ENCODE data around the gene CCDC57. TPM values are rescaled to one million over a fixed set of nuclear protein-coding genes. Genes with fewer than 3 reads are reported as not detected.

CCDC57 gene
- total and polyA plus RNA-seq, 2 of the 8 experiments (the other 6 are each of a cell fraction or from before 2014, with no cell fraction given): 8.4 to 12.9 TPM

DNA sequence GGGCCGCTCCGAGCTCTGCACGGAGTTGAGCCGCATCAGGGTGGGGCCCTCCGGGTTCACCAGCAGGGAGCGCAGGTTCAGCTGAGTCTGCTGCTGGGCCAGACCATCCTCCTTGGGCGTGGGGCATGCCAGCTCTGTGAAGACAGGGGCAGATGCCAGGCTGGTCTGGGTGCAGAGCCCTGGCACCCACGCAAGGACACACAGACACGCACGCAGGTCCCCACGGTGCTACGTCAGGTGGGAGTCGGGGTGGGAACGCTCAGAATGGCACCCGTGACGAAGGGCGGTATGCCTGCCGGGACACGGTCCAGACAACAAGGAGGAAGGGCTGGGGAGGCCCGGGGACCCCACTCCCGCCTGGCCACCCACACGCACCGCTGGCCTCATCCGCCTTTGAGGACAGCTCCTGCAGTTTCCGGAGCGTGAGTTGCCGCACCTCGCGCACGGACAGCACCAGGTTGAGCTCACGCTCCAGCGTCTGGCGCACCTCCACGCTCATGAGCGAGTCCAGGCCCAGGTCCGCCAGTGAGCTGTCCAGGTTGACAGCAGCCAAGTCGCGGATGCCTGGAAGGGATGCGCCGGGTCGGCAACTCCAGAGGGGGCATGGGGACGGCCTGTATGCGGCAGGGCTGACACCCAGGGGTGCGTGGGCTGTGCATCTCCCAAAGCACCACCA, 131.7 kb downstream of the CCDC57 start:
- H3K23me2 ChIP-seq (ENCODE audit: low read depth, low read length): no peaks in the 10 kb centered on the region
- no peak overlapping the region for H3K23ac ChIP-seq (ENCODE audit: insufficient read length)
- no peak overlapping the region for H2BK15ac ChIP-seq (ENCODE audit: low read length)
- no peak overlapping the region for H3K9ac ChIP-seq (replicated peaks in 1 of 4; ENCODE audit: extremely low read depth in 1 of 4, low read depth in 3 of 4, low read length in 3 of 4)
- no peaks in the 10 kb centered on the region for H3K27me3 ChIP-seq (replicated peaks in 1 of 4; ENCODE audit: control insufficient read depth in 3 of 4, extremely low read depth in 1 of 4, insufficient read depth in 3 of 4, low read length in 3 of 4)
- H2BK5ac ChIP-seq (ENCODE audit: low read depth, low read length): no peak overlapping the region
- H2BK120ac ChIP-seq (replicated peaks; ENCODE audit: low read depth, low read length): no peak overlapping the region
- peaks cover 7% of the 10 kb centered on the region for H3K79me1 ChIP-seq (ENCODE audit: low read depth, low read length)
- H2AK5ac ChIP-seq (ENCODE audit: low read depth, low read length): no peak overlapping the region
- H3K79me2 ChIP-seq (ENCODE audit: control insufficient read depth in 1 of 2, insufficient read depth in 2 of 2, low read length in 2 of 2): no peaks in the 10 kb centered on the region
- no peaks in the 10 kb centered on the region for H3K9me3 ChIP-seq (ENCODE audit: insufficient read depth in 2 of 2, low read depth in 1 of 2, low read length in 1 of 2)
- H2BK20ac ChIP-seq (ENCODE audit: low read length): no peak overlapping the region
- no peak overlapping the region for H3K56ac ChIP-seq (replicated peaks; ENCODE audit: insufficient read length, low read depth, low read length)
- H4K91ac ChIP-seq (replicated peaks; ENCODE audit: insufficient read length, low read length): no peak overlapping the region
- H3K27ac ChIP-seq (ENCODE audit: low read depth, low read length): no peak overlapping the region
- no peak overlapping the region for H3K4ac ChIP-seq (replicated peaks; ENCODE audit: insufficient read length, low read depth, low read length)
- DNase-seq (ENCODE audit: low read depth in 1 of 2, low spot score in 2 of 2) (no peak), FAIRE-seq (no peak)
- H4K8ac ChIP-seq (ENCODE audit: extremely low read depth, insufficient read depth, low read length): no peak overlapping the region
- WGBS, 2 experiments (ENCODE audit: extremely low coverage in 1 of 2, insufficient coverage in 1 of 2, insufficient read length in 1 of 2, insufficient replicate concordance in 2 of 2, low coverage in 1 of 2, low lambda C conversion rate in 2 of 2, missing lambda C conversion rate in 1 of 2): 96% methylated on average over 44 of the region's 44 CpGs; no CpG with 5 or more reads in 1 of the 2 experiments
- H3K18ac ChIP-seq (ENCODE audit: extremely low read depth, low read length): no peak overlapping the region
- no peak overlapping the region for H3K14ac ChIP-seq (ENCODE audit: insufficient read length)
- ChIA-PET CTCF (ENCODE audit: partially characterized antibody) (interaction anchor here (0.6 to 2.9 kb wide), 7 partner anchors 14 to 432 kb away, joined by 3 to 13 read pairs (median 4); no protein-coding TSS in a partner anchor), POLR2A (ENCODE audit: partially characterized antibody) (interaction anchor here (0.6 to 12.5 kb wide), 11 partner anchors 8 to 36 kb away, joined by 3 to 105 read pairs (median 5); partner anchors contain the start of genes DUS1L and FASN)
- no peak overlapping the region for H4K5ac ChIP-seq (ENCODE audit: insufficient read length, low read depth, low read length)
- no peak overlapping the region for H3K4me2 ChIP-seq (ENCODE audit: insufficient read depth in 1 of 2, low read depth in 2 of 2, low read length in 2 of 2)
- H3K4me1 ChIP-seq (replicated peaks in 1 of 4; ENCODE audit: control insufficient read depth in 3 of 4, insufficient read depth in 4 of 4, low read length in 3 of 4): no peaks in the 10 kb centered on the region
- H3K36me3 ChIP-seq (ENCODE audit: control insufficient read depth in 2 of 4, insufficient read depth in 4 of 4, low read length in 3 of 4): peaks cover 51 to 82% (median 67%) of the 10 kb centered on the region in 4 experiments
- no peak overlapping the region for H2BK12ac ChIP-seq (ENCODE audit: low read depth, low read length)
- peaks cover 28 to 55% of the 10 kb centered on the region in 2 experiments for H4K20me1 ChIP-seq (replicated peaks in 1 of 2; ENCODE audit: control insufficient read depth in 1 of 2, insufficient read depth in 2 of 2, low read length in 2 of 2)
- H2AFZ ChIP-seq (ENCODE audit: low read length): no peak overlapping the region
- no peak overlapping the region for H3K4me3 ChIP-seq (ENCODE audit: extremely low read depth in 1 of 4, insufficient read depth in 2 of 4, low read depth in 3 of 4, low read length in 4 of 4)
- TF ChIP-seq, protein P1, sequence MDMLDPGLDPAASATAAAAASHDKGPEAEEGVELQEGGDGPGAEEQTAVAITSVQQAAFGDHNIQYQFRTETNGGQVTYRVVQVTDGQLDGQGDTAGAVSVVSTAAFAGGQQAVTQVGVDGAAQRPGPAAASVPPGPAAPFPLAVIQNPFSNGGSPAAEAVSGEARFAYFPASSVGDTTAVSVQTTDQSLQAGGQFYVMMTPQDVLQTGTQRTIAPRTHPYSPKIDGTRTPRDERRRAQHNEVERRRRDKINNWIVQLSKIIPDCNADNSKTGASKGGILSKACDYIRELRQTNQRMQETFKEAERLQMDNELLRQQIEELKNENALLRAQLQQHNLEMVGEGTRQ (IDR thresholded peaks at IDR 0.05; ENCODE audit: low read length): no peak
- no peak for TF ChIP-seq PHF8 (conservative IDR thresholded peaks at IDR 0.05; ENCODE audit: low read depth, low read length)
- no peak for TF ChIP-seq BACH1 (IDR thresholded peaks at IDR 0.05; ENCODE audit: low read length)
- no peak for TF ChIP-seq KDM5A (IDR thresholded peaks at IDR 0.05; ENCODE audit: low read length)
- TF ChIP-seq KDM1A (IDR thresholded peaks at IDR 0.05; ENCODE audit: borderline replicate concordance, low read length): no peak
- TF ChIP-seq MAFK (IDR thresholded peaks at IDR 0.05; ENCODE audit: low read depth, low read length): no peak
- no peak for TF ChIP-seq RXRA (IDR thresholded peaks at IDR 0.05; ENCODE audit: insufficient read depth, low read depth, low read length)
- TF ChIP-seq HDAC6 (IDR thresholded peaks at IDR 0.05; ENCODE audit: low read depth, low read length): no peak
- no peak for TF ChIP-seq GABPA (IDR thresholded peaks at IDR 0.05; ENCODE audit: borderline replicate concordance, insufficient read depth, low read length)
- no peak for TF ChIP-seq NANOG (IDR thresholded peaks at IDR 0.05; ENCODE audit: insufficient read depth, low read depth, low read length, poor library complexity, severe bottlenecking)
- TF ChIP-seq POU5F1 (IDR thresholded peaks at IDR 0.05; ENCODE audit: low read depth, low read length): no peak
